ENCODE measurements around the gene BCL3.

DNA sequence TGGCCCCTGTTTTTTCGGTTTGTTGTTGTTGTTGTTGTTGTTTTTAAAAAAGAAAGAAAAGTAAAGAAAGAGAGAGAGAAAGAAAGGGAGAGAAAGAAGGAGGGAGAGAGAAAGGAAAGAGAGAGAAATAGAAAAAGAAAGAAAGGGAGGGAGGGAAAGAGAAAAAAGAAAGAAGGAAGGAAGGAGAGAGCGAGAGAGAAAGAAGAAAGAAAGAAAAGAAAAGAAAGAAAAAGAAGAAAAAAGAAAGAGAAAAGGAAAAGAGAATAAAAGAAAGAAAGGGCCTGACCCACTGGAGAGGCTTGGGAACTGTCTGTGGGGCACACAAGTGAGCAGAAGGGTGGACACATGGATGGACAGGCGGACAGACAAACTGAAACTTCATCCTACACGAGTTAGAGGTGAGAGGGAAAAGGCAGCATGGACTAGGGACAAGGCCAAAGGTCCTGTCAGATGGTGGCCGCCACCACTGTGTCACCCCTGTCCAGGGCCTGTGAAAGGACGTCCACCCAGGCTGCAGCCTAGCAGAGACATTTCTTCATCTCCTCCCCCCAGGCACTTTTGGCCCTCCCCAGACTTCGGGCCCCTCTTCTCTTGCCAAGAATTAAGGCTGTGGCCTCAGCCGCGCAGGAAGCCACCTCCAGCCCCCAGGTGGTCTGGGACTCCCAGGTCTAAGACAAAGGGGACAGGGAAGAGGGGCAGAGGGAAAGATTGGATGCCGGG lies 51.3 kb downstream of the BCL3 start:
- TF ChIP-seq, protein P1, sequence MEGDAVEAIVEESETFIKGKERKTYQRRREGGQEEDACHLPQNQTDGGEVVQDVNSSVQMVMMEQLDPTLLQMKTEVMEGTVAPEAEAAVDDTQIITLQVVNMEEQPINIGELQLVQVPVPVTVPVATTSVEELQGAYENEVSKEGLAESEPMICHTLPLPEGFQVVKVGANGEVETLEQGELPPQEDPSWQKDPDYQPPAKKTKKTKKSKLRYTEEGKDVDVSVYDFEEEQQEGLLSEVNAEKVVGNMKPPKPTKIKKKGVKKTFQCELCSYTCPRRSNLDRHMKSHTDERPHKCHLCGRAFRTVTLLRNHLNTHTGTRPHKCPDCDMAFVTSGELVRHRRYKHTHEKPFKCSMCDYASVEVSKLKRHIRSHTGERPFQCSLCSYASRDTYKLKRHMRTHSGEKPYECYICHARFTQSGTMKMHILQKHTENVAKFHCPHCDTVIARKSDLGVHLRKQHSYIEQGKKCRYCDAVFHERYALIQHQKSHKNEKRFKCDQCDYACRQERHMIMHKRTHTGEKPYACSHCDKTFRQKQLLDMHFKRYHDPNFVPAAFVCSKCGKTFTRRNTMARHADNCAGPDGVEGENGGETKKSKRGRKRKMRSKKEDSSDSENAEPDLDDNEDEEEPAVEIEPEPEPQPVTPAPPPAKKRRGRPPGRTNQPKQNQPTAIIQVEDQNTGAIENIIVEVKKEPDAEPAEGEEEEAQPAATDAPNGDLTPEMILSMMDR (conservative IDR thresholded peaks at IDR 0.05; ENCODE audit: low read depth, low read length): no peak
- TF ChIP-seq POLR2A (IDR thresholded peaks at IDR 0.05; ENCODE audit: low read depth, low read length) (no peak), RAD21 (IDR thresholded peaks at IDR 0.05; ENCODE audit: low read length) (no peak), BHLHE40 (IDR thresholded peaks at IDR 0.05; ENCODE audit: low read depth, low read length) (no peak), CEBPB (IDR thresholded peaks at IDR 0.05; ENCODE audit: low read depth, low read length) (no peak), RCOR1 (IDR thresholded peaks at IDR 0.05; ENCODE audit: insufficient replicate concordance, low read length) (no peak), NFE2L2 (IDR thresholded peaks at IDR 0.05; ENCODE audit: low read depth, low read length) (no peak), MAFK (IDR thresholded peaks at IDR 0.05; ENCODE audit: low read depth, low read length) (no peak), MAZ (IDR thresholded peaks at IDR 0.05; ENCODE audit: borderline replicate concordance, low read depth, low read length) (no peak), MXI1 (IDR thresholded peaks at IDR 0.05; ENCODE audit: borderline replicate concordance, low read depth, low read length) (no peak)
